HCT116 (cell line): Measurements from ENCODE around the gene NR6A1. TPM values are rescaled to one million over a fixed set of nuclear protein-coding genes. Genes with fewer than 3 reads are reported as not detected.

Source experiments
- ATAC-seq: fragments of 200-7000 bp; cut with Tn5 transposase; 2 replicates; pipeline ENCODE4 v1.9.1; 2020; ENCODE audit warnings: mild to moderate bottlenecking, moderate library complexity
- BruUV-seq: library from RNA; stranded (reverse); fragments of 400-500 nt; replicated peaks from 2 replicates; lab custom pipeline; 2021; lab: Mats Ljungman, UMichigan
- CTCF ChIA-PET: fragments of 300-600 bp; sonication (Branson Sonifier 250); formaldehyde crosslinking; loops from one replicate; lab custom pipeline; 2021; ENCODE audit warnings: antibody characterized with exemption; lab: Charles Lee
- POLR2A ChIA-PET: fragments of 300-600, 350-600 bp; sonication (Branson Sonifier 250); formaldehyde crosslinking; loops from one replicate; lab custom pipeline; 2021; ENCODE audit warnings: antibody characterized with exemption; lab: Charles Lee
- RAD21 ChIA-PET, 2 experiments: fragments of 300-600 bp; sonication (Branson Sonifier 250); formaldehyde crosslinking; loops; one replicate each; lab custom pipeline; 2023; ENCODE audit warnings: low total read pairs in 2 of 2; ENCODE audit not compliant: uncharacterized antibody in 2 of 2, unreplicated experiment in 2 of 2, low non-redundant PET in 1 of 2; lab: Charles Lee
- DNase-seq: peaks from one replicate; pipeline ENCODE4 v3.0.0-alpha.2; 2010; ENCODE audit warnings: low read depth, low spot score
- H2AFZ ChIP-seq: fragments of 200-600 bp; shearing (Covaris generic), sonication (generic); 2 replicates; pipeline ENCODE4 v1.6.1; 2017; ENCODE audit warnings: low read depth, mixed run types, mixed read lengths, antibody characterized with exemption, low read length; ENCODE audit not compliant: poor library complexity, severe bottlenecking
- H3K27ac ChIP-seq: 2 replicates; pipeline ENCODE4 v1.5.1; 2012; ENCODE audit warnings: low read depth, low read length
- H3K27me3 ChIP-seq: fragments of 200-600 bp; sonication (generic); 2 replicates; pipeline ENCODE4 v1.6.1; 2016; ENCODE audit warnings: mixed run types, low read length, mixed read lengths; ENCODE audit not compliant: insufficient read depth
- H3K36me3 ChIP-seq, 2 experiments: fragments of 200-500 bp in 1 of 2; fragments of 200-600 bp in 1 of 2; sonication (Bioruptor generic) in 1 of 2; sonication (generic) in 1 of 2; 2 replicates each; pipeline versions ENCODE4 v1.5.1 to v1.6.1; 2014 to 2016; ENCODE audit warnings: low read length in 2 of 2, inconsistent platforms in 1 of 2, mixed read lengths in 1 of 2, mixed run types in 1 of 2; ENCODE audit not compliant: insufficient read depth in 2 of 2, control insufficient read depth in 1 of 2
- H3K4me1 ChIP-seq, 2 experiments: fragments of 200-600 bp in 1 of 2; sonication (generic) in 1 of 2; 2 replicates each; pipeline versions ENCODE4 v1.5.1 to v1.6.1; 2012 to 2017; ENCODE audit warnings: low read length in 2 of 2, inconsistent platforms in 1 of 2, mild to moderate bottlenecking in 1 of 2, mixed read lengths in 1 of 2, mixed run types in 1 of 2, moderate library complexity in 1 of 2; ENCODE audit not compliant: insufficient read depth in 2 of 2, control insufficient read depth in 1 of 2
- H3K4me2 ChIP-seq: fragments of 200-600 bp; sonication (generic); 2 replicates; pipeline ENCODE4 v1.6.1; 2017; ENCODE audit warnings: mixed run types, low read length, mixed read lengths
- H3K4me3 ChIP-seq, 2 experiments: fragments of 200-600 bp in 1 of 2; sonication (generic) in 1 of 2; replicated peaks in 1 of 2; 2 replicates each; pipeline ENCODE4 v1.5.1; 2011 to 2016; ENCODE audit warnings: low read length in 2 of 2, control low read depth in 1 of 2, low read depth in 1 of 2, mild to moderate bottlenecking in 1 of 2, mixed read lengths in 1 of 2, mixed run types in 1 of 2
- H3K79me2 ChIP-seq: fragments of 200-600 bp; sonication (generic); 2 replicates; pipeline ENCODE4 v1.6.1; 2017; ENCODE audit warnings: mild to moderate bottlenecking, mixed run types, low read length, moderate library complexity, mixed read lengths; ENCODE audit not compliant: insufficient read depth
- H3K9ac ChIP-seq: fragments of 200-600 bp; sonication (generic); 2 replicates; pipeline ENCODE4 v1.6.1; 2016; ENCODE audit warnings: low read length, mixed read lengths
- H3K9me2 ChIP-seq: fragments of 200-600 bp; sonication (generic), shearing (Covaris generic); 2 replicates; pipeline ENCODE4 v1.6.1; 2017; ENCODE audit warnings: mixed run types, mild to moderate bottlenecking, moderate library complexity; ENCODE audit not compliant: insufficient read depth
- H3K9me3 ChIP-seq, 2 experiments: fragments of 200-500 bp in 1 of 2; fragments of 200-600 bp in 1 of 2; sonication (Bioruptor generic) in 1 of 2; sonication (generic) in 1 of 2; 2 replicates each; pipeline ENCODE4 v1.6.1; 2014 to 2017; ENCODE audit warnings: low read length in 2 of 2, mixed read lengths in 2 of 2, inconsistent platforms in 1 of 2, low read depth in 1 of 2, mild to moderate bottlenecking in 1 of 2, mixed run types in 1 of 2, moderate library complexity in 1 of 2; ENCODE audit not compliant: control insufficient read depth in 1 of 2, insufficient read depth in 1 of 2
- H4K20me1 ChIP-seq: fragments of 200-600 bp; sonication (generic), shearing (Covaris generic); 2 replicates; pipeline ENCODE4 v1.6.1; 2017; ENCODE audit warnings: mixed run types, mild to moderate bottlenecking, moderate library complexity; ENCODE audit not compliant: insufficient read depth
- ATF3 ChIP-seq: IDR thresholded peaks from 2 replicates; pipeline ENCODE4 v1.6.1; 2012
- CBX3 ChIP-seq: IDR thresholded peaks from 2 replicates; pipeline ENCODE4 v1.6.1; 2012; ENCODE audit warnings: low read depth
- EGR1 ChIP-seq: IDR thresholded peaks from 2 replicates; pipeline ENCODE4 v1.6.1; 2012; ENCODE audit warnings: low read depth
- EZH2 ChIP-seq: fragments of 200-600 bp; sonication (generic); IDR thresholded peaks from 2 replicates; pipeline ENCODE4 v1.6.1; 2017; ENCODE audit warnings: antibody characterized with exemption, mixed run types
- EZH2phosphoT487 ChIP-seq: fragments of 200-600 bp; IDR thresholded peaks from 2 replicates; pipeline ENCODE4 v1.6.1; 2018; ENCODE audit warnings: antibody characterized with exemption, borderline replicate concordance
- FOSL1 ChIP-seq: IDR thresholded peaks from 2 replicates; pipeline ENCODE4 v1.6.1; 2012; ENCODE audit warnings: low read depth
- JUND ChIP-seq: IDR thresholded peaks from 2 replicates; pipeline ENCODE4 v1.6.1; 2012
- MAX ChIP-seq: IDR thresholded peaks from 2 replicates; pipeline ENCODE4 v1.6.1; 2012
- REST ChIP-seq: IDR thresholded peaks from 2 replicates; pipeline ENCODE4 v1.6.1; 2012; ENCODE audit warnings: low read depth
- SIN3A ChIP-seq: IDR thresholded peaks from 2 replicates; pipeline ENCODE4 v1.6.1; 2012; ENCODE audit warnings: low read depth
- YY1 ChIP-seq: IDR thresholded peaks from 2 replicates; pipeline ENCODE4 v1.6.1; 2011; ENCODE audit warnings: low read length, low read depth, moderate library complexity, mild to moderate bottlenecking; ENCODE audit not compliant: insufficient replicate concordance; ENCODE audit errors: extremely low read depth
- ZBTB33 ChIP-seq: IDR thresholded peaks from 2 replicates; pipeline ENCODE4 v1.6.1; 2011; ENCODE audit warnings: mild to moderate bottlenecking, low read length, moderate library complexity; ENCODE audit not compliant: insufficient replicate concordance; ENCODE audit errors: extremely low read depth
- ZNF274 ChIP-seq: fragments of 200-500 bp; sonication (Bioruptor generic); IDR thresholded peaks from 2 replicates; pipeline ENCODE4 v1.6.1; 2014; ENCODE audit warnings: mild to moderate bottlenecking, low read depth, low read length, inconsistent platforms
- intact Hi-C: fragments of 100-400 bp; cut with micrococcal nuclease; formaldehyde crosslinking; loops from 2 replicates; pipeline ENCODE4 v1.10.0; 2022
- total RNA-seq: library from RNA; stranded (reverse); gene quantifications from one replicate; pipeline ENCODE4 v1.2.1, GENCODE V29; 2021; ENCODE audit not compliant: unreplicated experiment

Gene NR6A1
- total RNA-seq, 1 experiment from 2014 or later: 9.9 TPM

- Histone ChIP-seq H3K9ac (no peak overlapping the region), H3K4me1 (peaks cover 7 to 45% of the 10 kb centered on the region in 2 experiments; a peak in 3 of 4 replicates), H3K9me2 (no peaks in the 10 kb centered on the region), H3K4me2 (no peak overlapping the region), H4K20me1 (no peaks in the 10 kb centered on the region), H3K79me2 (peaks cover 47% of the 10 kb centered on the region), H3K27ac (no peak overlapping the region), H3K36me3 (no peaks in the 10 kb centered on the region), H3K9me3 (no peaks in the 10 kb centered on the region), H2AFZ (no peak overlapping the region), H3K27me3 (no peaks in the 10 kb centered on the region), H3K4me3 (no peak overlapping the region)
- no TSS peak for BruUV-seq
- ChIA-PET POLR2A (no interaction called here), CTCF (no interaction called here), RAD21 (no interaction called here)
- intact Hi-C loops: no loop called here
- no peak for TF ChIP-seq YY1
- no peak for TF ChIP-seq JUND
- TF ChIP-seq SIN3A: no peak
- TF ChIP-seq EGR1: no peak
- TF ChIP-seq REST: no peak
- no peak for TF ChIP-seq ZBTB33
- TF ChIP-seq ATF3: no peak
- TF ChIP-seq FOSL1: no peak
- no peak for TF ChIP-seq EZH2phosphoT487
- no peak for TF ChIP-seq MAX
- TF ChIP-seq CBX3: no peak
- TF ChIP-seq EZH2: no peak
- TF ChIP-seq ZNF274: no peak
- no peak for ATAC-seq
- no peak for DNase-seq
These were observed 107.8 kb downstream of the NR6A1 start for GRCh38 chr9:124663046-124663961.
